CD4-positive, alpha-beta T cell treated with Interleukin-17A for 1 hour (primary cell): ENCODE results near the gene OPCML.

Experiments used
- DNase-seq: peaks from one replicate; pipeline ENCODE4 v3.0.0-alpha.2; 2020

Gene OPCML

DNA sequence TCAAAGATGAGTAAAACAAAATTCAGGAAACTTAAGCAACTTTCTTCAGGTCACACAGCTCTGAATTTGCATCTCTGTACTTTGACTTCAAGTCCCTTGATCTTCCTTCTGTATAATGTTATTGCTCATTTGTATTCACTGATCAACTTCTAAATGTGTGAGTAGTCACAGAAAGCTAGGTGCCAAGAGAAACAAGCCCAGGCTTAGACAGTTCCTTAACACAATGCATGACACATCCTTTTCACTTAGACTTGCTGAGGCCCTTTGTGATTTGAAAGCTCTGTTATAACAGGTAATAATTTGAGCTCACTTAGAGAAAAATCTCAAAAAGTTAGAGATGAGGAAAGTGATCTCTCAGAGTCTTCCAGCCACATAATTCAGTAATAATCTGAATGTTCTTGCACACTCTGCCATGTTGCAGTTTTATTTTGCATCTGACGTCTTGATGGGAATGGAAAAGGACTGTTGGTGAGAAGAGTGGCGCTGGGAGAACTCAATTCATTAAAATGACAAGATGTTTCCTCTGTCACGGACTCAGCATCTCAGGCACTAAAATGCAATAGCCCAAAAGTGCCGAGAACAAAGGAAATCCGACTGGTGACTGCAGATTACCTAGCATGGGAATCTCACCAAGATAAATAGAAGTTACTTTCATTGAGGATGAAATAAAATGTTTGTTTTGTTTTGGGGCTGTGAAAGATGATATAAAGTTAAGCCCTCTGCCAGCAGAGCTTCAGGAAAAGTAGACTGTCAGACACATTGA lies 665.3 kb downstream of the OPCML start:
- no peak for DNase-seq

DNA sequence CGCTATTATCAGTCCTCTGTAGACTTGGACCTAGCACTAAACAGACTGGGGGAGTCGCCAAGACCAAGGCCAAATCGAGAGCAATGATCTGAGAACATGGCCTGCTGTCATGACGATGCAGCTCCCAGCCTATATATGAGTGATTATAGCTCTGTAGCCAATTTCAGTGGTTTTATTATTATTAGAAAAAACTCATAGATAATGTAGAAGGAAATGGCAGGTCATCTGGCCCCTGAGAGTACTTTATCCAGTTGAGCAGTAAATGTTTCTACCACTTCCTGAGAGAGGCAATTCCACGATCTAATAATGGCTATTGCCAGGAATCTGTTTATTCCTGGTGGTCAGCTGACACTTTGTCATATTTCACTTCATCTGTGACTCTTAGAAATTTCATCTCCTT lies 666.7 kb downstream of the OPCML start:
- no peak for DNase-seq

DNA sequence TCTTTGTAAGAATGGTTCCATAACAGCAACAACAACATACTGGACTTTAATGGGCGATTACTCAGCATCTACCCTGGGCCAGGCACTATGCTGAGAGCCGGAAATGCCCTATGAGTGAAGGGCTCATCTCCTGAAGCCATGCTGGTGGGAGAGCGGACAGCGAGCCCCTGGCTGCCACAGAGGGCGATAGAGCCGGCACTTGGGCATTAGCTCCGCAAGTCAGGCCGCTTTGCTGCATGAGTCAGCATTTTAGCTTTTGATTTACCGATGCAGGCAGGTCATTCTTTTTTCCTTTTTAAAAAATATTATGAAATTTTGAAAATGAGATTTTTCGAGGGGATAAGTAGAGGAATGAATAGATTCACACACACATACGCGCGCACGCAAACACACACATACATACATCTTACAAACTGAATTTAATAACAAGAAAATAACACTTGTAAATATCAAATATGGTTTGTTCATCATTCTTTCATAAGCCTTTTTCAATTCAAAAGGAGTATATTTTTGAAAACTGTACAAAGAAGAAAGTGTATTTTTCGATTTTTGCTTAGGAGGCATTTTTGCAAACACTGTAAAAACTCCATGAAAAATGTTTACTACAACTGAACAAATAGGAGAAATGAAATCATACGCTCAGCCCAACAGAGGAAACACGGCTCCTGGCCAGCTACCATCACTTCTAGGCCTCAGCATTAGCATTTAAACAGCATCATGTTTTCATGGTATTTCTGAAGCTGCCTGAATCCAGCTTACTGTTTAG lies 667.3 kb downstream of the OPCML start:
- DNase-seq = no peak

DNA sequence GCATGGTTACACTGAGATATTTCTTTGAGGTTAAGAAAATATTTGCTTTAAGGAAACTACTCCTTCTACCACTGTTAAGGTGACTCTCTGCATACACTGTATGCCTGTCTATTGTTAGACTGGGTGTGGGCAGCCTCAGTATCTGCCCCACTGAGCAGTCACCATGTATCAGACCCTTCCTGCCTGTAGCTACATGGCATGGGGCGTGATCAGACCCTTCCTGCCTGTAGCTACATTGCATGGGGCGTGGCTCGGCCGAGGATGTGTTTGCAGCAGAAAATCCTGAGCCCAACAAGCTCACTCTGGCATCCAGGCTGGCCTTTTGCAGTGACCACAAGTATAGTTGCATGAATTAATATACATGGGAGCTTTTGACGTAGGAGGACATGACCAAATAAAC lies 669.4 kb downstream of the OPCML start:
- DNase-seq = no peak

DNA sequence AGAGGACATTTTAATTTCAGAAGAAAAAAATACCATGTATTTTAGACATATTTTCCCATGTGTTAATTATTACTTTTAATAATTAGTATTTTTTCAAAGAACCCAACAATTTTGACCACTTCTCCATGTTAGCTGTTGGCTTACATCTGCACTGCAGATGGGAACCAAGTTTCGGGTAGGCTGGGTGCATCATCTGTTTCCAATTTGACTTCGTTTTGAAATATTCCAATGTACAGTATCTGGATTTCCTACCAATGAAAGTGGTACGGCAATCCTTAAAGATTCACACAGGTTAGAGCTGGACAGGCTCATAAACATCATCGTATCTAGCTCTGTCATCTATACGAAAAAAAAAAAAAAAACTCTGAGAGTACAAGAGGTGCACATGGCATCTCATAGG lies 670.2 kb downstream of the OPCML start:
- DNase-seq = no peak

DNA sequence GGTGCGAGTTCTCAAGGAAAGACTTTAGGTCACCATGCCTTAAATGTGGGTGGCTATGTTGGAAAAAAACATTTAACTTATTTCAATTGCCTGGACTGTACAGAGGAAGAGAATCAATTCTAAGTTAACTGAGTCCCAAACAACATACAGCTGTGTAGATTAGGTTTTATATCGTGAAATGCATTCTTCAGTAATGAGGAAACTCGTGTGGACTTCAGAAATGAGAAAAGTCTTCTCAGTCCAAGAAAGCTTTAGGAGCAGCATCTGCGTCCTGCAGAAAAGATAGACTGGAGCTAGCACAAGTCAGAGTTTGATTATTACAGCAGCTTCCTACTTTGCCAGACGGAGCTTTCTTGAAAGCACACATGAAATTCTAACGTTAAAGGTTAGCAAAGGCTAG lies 673.0 kb downstream of the OPCML start:
- DNase-seq = no peak

DNA sequence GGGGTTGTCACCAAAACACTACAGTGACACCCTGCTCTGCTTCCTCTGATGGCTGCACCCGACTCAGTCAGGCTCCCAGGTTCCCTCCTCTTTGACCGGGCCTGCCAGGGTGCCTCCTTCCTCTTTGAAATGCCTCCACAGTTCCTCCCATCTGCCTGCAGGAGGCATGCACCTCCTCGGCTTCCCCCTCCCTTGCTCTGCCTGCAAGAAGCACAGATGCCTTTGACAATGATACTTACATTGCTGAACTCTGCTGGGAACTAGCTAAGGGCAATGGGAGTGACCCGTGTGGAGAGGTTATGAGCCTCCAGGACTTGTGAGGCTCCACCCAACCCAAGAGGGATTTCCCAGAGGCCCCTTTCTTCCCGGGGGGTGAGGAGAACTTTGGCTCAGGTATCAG lies 674.1 kb downstream of the OPCML start:
- DNase-seq = no peak

DNA sequence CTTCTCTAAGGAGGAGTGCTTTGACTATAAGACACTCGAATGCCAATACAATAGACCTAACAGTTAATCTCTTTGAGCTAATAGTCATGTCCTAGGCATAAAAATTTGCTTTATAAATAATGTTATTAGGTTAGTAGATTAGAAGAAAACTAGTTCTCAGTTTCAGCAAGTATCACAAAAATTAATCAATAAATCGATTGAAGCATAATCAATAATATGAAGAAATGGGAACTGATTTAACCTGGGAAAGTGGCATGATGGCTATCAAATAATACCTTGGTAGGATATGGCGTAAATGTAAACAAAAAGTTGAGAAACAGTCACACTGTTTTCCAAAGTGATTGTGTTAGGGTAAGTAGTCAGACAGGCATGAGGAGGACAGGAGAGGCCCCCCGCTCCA lies 676.3 kb downstream of the OPCML start:
- DNase-seq = no peak

DNA sequence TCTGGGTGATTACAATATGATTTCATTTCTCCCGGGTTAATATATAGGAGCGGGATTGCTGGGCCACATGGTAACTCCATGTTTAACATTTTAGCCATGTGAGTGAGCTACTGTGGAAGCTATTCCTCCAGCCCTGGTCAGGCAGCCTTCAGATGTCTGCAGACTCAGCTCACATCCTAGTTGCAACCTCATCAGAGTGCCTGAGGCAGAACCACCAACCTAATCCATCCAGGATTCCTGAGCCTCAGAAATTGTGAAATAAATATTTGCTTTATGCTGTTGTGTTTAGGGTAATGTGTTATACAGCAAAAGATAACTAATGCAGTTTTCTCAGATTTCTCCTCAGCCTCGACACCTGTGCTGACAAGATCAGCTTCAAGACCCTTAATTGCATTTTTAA lies 676.8 kb downstream of the OPCML start:
- DNase-seq = no peak

DNA sequence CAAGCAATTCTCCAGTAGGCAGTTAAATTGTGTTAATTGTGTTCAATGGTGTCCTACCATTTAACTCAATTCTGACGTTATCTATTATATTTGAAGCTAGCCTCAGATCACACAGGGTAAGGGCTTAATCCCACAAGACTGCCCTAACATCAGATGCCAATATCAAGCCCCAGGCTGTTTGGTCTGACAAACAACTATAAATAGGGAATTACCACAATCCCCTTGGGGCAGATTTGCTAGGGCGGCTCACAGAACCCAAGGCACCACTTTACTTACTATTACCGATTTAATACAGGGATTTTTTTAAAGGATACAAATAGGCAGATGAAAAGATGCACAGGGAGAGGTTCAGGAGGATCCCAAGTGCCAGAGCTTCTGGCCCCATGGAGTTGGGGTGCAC lies 678.4 kb downstream of the OPCML start:
- no peak for DNase-seq

DNA sequence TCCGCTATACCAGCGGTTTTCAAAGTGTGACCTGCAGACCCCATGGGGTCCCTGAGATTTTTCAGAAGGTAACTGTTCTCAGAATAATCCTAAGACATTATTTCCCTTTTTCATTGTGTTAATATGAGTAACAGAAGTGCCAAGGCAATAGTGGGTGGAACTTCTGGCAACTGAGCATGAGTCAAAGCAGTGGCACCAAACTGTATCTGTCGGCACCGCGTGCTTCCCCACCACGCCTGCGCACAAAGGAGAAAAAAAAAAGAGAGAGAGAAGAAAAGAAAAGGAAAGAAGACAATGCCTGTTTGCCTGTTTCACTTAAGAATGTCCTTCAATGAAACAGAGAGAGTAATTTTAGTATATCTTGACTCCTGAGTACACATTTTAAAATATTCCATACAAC lies 679.9 kb downstream of the OPCML start:
- DNase-seq = no peak

DNA sequence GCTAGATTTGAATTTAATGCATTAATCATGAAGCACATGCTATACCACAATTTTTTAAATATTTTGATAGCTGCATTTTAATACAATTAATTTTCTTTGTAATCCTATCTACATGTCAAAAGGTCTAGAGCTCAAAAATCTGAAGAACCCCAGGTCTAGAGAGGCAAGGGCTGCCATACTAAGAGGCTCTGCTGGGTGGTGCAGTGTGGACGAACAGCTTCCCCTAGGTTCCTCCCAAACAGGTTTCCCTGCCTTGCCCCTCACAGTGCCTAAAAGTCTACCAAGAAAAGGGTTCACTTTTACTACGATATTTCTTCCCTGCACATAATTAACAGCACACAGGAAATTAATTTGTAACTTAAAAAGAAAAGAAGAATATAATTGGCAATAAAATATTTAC lies 681.1 kb downstream of the OPCML start:
- no peak for DNase-seq

DNA sequence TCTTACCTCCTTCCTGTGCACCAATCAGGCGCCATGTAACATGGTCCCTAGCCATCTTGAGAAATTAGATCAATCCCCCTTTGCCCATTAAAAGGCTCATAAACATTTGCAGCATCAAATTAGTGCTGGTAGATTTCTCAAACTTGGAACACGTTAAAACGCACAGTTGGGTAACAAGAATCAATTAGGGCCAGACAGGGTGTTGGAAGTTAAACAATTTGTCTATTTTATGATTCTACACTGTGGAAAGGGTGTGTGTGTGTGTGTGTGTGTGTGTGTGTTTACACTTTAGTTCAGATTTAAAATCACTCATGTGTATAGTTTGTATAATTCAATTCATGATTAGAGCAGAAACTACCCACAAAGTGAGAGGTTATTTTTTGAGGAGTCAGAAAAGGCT lies 682.0 kb downstream of the OPCML start:
- no peak for DNase-seq

DNA sequence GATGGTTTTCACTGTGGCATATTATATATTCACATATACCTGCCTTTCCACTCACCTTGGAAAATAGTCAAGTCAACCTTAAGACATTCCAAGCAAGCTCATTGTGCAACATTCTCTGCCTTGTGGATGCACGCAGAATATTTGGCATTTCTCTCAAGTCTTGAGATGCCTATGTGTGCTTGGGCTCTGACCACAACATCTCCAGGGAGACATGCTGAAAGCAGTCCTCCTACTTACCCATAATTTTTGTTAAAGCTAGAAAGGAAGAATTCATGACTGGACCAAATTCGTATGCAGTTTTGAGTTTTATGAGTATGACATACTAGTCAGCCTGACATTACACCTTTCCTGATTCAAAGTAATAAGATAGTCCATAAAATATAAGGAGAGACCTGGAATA lies 684.0 kb downstream of the OPCML start:
- no peak for DNase-seq

DNA sequence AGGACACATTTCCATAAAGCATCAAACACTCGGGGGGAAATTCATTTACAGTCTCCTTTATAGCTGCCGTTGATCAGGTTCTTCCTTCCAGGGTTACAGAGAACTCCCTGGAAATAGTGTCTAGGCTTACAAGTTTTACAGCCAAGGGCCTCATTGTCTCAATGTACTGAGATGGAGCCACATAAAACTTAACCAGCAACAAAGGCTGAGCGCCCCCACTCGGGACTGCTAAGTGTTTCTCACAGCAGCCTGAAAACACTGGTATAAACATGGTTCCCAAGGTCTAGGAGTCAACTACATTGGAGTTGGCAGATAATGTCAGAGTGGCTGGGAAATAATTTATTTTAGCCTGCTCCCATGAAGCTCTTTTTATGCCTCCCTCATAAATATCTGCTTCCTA lies 686.2 kb downstream of the OPCML start:
- no peak for DNase-seq

DNA sequence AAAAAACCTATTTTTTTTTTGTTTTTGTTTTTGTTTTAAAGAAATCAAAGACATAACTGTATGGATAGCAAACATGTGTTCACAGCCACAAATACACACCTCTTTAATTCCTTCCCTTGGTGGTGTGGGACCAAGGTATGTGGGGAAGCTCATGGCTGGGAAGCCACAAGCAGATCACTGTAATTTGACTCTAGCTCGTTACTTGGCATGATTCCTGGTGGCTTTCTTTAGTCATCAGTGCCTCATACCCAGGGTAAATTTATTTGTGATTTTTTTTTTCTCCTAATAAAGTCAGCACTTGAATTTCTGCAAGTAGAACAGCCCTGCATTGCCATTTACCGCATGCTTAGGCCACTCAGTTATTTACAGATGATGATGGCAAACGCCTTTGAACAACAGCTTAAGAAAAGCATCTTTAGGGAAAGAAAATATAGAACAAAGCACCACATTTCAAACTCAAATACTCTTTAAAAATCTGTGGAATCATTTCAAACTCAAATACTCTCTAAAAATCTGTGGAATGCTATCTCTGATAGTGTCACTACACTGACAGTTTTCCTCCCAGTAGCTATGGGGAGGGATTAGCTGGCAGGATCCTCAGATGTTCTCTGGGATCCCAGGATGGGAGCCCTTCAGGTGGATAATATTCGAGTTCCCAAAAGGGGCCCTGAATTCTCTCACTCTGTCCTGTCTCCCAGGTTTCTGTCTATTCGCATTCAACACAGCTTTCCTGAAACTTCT lies 687.2 kb downstream of the OPCML start:
- no peak for DNase-seq

DNA sequence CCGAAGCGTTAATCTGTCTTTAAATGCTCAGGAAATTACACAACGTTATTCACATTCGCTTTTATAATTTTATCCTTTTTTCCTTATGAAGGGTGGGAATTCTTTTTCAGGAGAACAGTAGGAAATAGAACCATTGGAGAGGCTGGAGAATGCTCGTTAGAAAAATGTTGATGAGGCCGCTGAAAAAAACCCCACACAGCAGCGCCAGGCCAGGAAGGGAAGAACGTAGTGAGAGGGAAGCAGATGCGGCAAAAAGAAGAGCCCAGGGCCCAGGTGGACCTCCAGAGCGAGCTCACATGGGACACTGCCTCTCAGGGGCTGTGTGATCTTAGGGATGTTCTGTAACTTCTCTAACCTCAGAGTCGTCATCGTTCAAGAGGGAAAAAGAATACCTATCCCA lies 691.6 kb downstream of the OPCML start:
- no peak for DNase-seq

DNA sequence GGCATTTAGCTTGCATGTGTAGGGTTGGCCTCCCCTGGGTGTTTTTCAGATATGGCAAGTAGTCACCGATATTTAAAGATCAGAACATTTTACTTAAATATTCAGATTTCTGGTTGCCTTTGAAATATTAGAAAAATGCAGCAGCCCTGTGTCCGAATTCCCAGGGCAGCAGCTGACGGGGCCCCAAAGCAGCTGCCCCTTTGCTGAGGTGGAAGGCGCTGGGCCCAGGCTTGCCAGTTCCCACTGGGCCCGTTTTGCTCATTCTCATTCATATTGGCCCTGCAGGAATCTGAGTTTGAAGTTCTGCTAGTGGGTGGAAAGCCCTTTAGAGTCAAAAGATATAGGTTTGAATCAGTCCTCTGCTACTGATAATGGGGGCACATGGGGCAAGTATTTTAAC lies 692.1 kb downstream of the OPCML start:
- no peak for DNase-seq

DNA sequence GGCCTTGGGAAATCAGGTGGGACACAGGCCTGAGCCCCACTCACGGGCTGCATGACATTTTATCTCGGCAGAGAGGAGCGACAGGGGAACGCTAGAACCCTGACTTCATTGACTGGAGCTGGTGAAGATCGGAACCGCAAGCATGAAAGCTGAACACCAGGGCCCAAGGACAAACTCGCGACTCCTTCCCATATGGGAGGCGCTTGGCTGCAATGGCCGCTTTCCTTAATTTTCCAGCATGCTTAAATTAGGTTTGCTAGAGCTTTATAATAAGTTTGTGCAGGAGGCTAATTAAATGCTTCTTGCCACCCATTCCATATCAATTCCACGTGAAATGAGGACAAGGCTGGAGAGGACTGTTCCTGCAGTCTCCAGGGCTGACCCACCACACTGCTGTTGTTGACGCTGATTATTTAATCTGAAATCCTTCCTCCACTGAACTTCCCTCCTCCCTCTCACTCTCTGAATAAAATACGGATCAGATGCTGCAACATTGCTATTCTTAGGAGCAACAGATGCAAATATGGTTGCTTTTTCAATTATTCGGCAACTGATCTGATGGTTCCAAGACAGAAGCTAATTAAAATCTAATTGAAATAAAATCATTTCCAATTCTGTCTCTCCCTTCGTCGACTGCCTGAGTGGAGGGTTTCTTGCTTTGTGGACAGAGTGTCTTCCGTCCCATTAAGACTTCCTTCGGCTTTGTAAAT lies 692.9 kb downstream of the OPCML start:
- no peak for DNase-seq

DNA sequence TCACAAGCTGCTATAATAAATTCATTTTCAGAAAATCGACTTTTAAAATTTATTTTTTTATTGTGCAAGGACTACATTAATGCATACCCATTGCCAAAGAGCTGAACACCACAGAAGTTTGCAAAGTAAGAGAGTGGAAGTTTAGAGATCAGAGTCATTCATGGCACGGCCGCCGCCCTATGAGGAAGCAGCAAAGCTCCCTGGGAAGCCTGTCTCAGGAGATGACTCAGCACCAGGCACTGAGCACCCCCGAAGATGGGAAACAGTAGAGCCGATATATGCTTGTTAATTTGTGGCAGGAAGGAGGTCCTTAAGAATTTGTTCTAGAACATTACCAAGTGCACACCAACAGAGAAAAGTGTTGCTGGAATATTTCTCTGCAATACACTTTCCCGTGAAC lies 693.7 kb downstream of the OPCML start:
- DNase-seq = no peak

DNA sequence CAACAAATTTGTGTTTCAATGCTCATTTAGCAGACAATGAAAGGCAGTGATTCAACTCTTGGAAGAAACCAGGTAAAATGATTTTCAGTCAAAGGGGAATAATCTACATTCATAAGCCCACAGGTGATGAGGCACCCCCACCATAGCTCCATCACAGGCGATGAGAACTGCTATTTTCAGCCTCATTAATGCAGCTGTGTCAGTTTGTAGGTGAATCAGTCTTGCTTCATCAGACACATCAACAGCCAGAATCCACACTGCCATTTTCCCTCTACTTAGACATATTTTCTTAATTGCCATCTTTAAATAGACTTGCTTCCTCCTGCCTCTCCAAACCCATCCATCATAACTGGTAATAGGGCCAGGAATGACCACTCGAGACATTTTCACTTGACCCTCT lies 701.0 kb downstream of the OPCML start:
- DNase-seq = no peak

DNA sequence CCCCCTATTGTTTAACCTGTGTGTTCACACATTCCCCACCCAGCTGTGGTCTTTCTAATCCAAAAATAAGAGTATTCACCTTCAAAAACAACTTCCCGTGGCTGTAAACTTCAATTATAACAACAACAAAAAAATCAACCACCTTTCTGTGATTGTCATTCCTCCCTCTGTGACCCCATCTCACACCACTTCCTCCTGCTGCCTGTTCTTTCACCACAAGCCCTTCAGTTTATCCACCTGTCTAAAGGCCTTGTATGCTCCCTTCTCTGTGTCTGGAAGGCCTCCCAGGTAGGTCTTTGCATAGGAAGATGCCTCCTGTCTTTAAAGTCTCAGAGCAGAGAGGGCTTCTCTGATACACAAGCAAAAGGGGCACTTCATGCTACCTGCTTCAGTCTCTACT lies 707.7 kb downstream of the OPCML start:
- DNase-seq = no peak

DNA sequence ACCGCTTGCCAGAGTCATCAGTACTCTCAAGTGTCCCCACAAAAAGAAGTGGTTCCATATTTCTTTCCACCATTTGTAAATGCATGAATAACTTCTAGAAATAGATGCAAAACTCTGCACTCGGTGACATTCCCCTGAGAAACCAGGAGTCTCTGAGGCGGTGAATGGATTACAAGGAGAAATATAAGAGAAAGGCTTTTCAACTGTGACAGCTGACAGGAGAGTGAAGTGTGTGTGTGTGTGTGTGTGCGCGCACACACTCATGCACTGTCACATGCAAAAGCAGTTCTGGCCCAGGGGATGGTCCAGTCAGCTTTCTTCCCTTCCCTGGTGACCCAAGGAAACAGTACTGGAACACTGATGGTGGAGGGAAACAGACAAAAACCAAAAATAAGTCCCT lies 710.0 kb downstream of the OPCML start:
- DNase-seq = no peak
